Panc1 (cell line): ENCODE measurements around the gene TBCC. TPM values are rescaled to one million over a fixed set of nuclear protein-coding genes. Genes with fewer than 3 reads are reported as not detected.

Experiments used
- ATAC-seq: fragments of 200-7000 bp; cut with Tn5 transposase; 2 replicates; pipeline ENCODE4 v1.9.1; 2020; ENCODE audit warnings: mild to moderate bottlenecking, moderate library complexity
- BruUV-seq: library from RNA; stranded (reverse); fragments of 400-500 nt; replicated peaks from 2 replicates; lab custom pipeline; 2021; lab: Mats Ljungman, UMichigan
- CTCF ChIA-PET: fragments of 300-600 bp; sonication (Branson Sonifier 250); formaldehyde crosslinking; loops from one replicate; lab custom pipeline; 2022; ENCODE audit warnings: antibody characterized with exemption; lab: Charles Lee
- POLR2A ChIA-PET: fragments of 300-600 bp; sonication (Branson Sonifier 250); formaldehyde crosslinking; loops from one replicate; lab custom pipeline; 2022; ENCODE audit warnings: antibody characterized with exemption; lab: Charles Lee
- DNase-seq: peaks from one replicate; pipeline ENCODE4 v3.0.0-alpha.2; 2010; ENCODE audit warnings: low read depth, low spot score
- H3K27ac ChIP-seq: 2 replicates; pipeline ENCODE4 v1.5.1; 2011; ENCODE audit warnings: mild to moderate bottlenecking, low read length, inconsistent platforms
- H3K27me3 ChIP-seq: fragments of 200-500 bp; sonication (Bioruptor generic); 2 replicates; pipeline ENCODE4 v1.6.0; 2014; ENCODE audit warnings: low read length, inconsistent platforms; ENCODE audit not compliant: control insufficient read depth, insufficient read depth
- H3K36me3 ChIP-seq: fragments of 200-500 bp; sonication (Bioruptor generic); 2 replicates; pipeline ENCODE4 v1.5.1; 2014; ENCODE audit warnings: inconsistent platforms, mild to moderate bottlenecking, low read length, moderate library complexity; ENCODE audit not compliant: control insufficient read depth, insufficient read depth
- H3K4me1 ChIP-seq: 2 replicates; pipeline ENCODE4 v1.5.1; 2011; ENCODE audit warnings: inconsistent platforms, mild to moderate bottlenecking, low read length, moderate library complexity; ENCODE audit not compliant: control insufficient read depth, insufficient read depth
- H3K4me3 ChIP-seq, 2 experiments: 2 replicates each; pipeline ENCODE4 v1.5.1; 2011 to 2012; ENCODE audit warnings: low read depth in 2 of 2, low read length in 2 of 2, mild to moderate bottlenecking in 2 of 2, inconsistent platforms in 1 of 2, moderate library complexity in 1 of 2
- H3K9me3 ChIP-seq: fragments of 200-500 bp; sonication (Bioruptor generic); 2 replicates; pipeline ENCODE4 v1.5.1; 2014; ENCODE audit warnings: low read depth, mild to moderate bottlenecking, inconsistent platforms, low read length, moderate library complexity; ENCODE audit not compliant: control insufficient read depth, insufficient read depth
- POLR2AphosphoS5 ChIP-seq: IDR thresholded peaks from 2 replicates; pipeline ENCODE4 v1.6.1; 2012; ENCODE audit warnings: mild to moderate bottlenecking, low read depth, low read length, moderate library complexity
- REST ChIP-seq, 2 experiments: IDR thresholded peaks; 2 replicates each; pipeline ENCODE4 v1.6.1; 2011 to 2012; ENCODE audit warnings: low read depth in 2 of 2, control low read depth in 1 of 2, low read length in 1 of 2, mild to moderate bottlenecking in 1 of 2, moderate library complexity in 1 of 2; ENCODE audit not compliant: insufficient read depth in 1 of 2
- SIN3A ChIP-seq: IDR thresholded peaks from 2 replicates; pipeline ENCODE4 v1.6.1; 2012; ENCODE audit warnings: low read depth, mild to moderate bottlenecking, low read length, moderate library complexity, borderline replicate concordance; ENCODE audit not compliant: insufficient read depth
- TCF7L2 ChIP-seq: IDR thresholded peaks from 2 replicates; pipeline ENCODE4 v1.6.1; 2011; ENCODE audit warnings: mild to moderate bottlenecking, low read depth, low read length, inconsistent platforms
- in situ Hi-C: cut with HindIII; loops from 2 replicates; pipeline ENCODE4 v1.10.0; 2016; ENCODE audit warnings: low sequenced_read_pairs, low pct_unique_long_range_greater_than_20kb
- intact Hi-C: fragments of 100-400 bp; cut with micrococcal nuclease; formaldehyde crosslinking; loops from one replicate; pipeline ENCODE4 v1.10.0; 2022; ENCODE audit not compliant: unreplicated experiment
- total RNA-seq: library from RNA; stranded (reverse); gene quantifications from one replicate; pipeline ENCODE4 v1.2.1, GENCODE V29; 2021; ENCODE audit not compliant: unreplicated experiment
- TF ChIP-seq, protein P1 (sequence below): fragments of 450-650 bp; IDR thresholded peaks from 2 replicates; pipeline ENCODE4 v1.5.1; 2017; ENCODE audit warnings: mild to moderate bottlenecking

Gene TBCC
- total RNA-seq, 1 experiment from 2014 or later = 25.7 TPM

DNA sequence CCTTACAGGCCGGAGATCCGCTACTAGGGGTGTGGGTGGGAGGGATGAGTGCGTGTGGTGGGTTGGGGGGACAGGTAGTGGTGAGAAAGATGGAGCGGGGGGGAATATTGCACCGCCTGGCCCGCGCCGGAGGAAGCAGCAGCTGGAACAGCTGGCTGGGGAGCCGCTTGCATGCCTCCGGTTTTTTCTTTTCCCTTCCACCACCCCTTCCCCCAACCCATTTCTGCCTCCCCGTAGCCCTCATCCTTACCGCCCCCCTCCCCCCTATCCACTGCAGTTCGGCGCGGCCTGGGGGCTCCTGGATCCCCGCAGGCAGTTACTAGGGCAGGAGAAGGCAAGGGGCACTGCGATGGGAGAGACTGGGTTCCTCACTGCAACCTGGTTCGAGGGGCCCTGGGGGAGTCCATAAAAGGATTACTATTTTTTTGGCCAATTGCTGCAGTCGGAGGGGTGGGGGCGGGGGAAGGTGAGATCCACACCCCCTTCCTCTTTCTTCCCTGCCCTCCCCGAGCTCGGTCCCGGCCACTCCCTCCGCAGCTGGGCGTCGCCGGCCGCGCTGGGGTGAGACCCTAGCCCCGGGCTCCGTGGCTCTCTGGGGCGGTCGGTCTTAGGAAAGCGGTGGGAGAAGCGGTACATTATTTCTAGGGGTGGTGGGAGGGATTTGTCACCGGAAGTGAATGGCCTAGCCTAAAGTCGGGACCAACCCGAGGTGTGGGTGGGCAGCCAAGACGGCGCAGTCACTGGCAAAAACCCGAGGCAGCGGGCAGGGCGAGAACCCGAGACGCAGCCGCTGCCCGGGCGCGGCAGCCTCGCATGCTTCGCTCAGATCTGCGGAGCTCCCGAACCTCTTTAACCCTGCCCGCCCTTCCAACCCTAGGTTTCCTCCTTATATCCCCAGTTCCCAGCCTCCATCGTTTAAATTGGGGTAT is 824 bp upstream of the TBCC start:
- 0 out of 4 replicates have a peak, but pooled peaks of 1 of the 2 experiments have one; percentile 34 for TF ChIP-seq REST (IDR thresholded peaks at IDR 0.05; ENCODE audit: insufficient read depth in 1 of 2, low read depth in 2 of 2, low read length in 1 of 2)
- TF ChIP-seq, protein P1, sequence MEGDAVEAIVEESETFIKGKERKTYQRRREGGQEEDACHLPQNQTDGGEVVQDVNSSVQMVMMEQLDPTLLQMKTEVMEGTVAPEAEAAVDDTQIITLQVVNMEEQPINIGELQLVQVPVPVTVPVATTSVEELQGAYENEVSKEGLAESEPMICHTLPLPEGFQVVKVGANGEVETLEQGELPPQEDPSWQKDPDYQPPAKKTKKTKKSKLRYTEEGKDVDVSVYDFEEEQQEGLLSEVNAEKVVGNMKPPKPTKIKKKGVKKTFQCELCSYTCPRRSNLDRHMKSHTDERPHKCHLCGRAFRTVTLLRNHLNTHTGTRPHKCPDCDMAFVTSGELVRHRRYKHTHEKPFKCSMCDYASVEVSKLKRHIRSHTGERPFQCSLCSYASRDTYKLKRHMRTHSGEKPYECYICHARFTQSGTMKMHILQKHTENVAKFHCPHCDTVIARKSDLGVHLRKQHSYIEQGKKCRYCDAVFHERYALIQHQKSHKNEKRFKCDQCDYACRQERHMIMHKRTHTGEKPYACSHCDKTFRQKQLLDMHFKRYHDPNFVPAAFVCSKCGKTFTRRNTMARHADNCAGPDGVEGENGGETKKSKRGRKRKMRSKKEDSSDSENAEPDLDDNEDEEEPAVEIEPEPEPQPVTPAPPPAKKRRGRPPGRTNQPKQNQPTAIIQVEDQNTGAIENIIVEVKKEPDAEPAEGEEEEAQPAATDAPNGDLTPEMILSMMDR = no peak
- TF ChIP-seq POLR2AphosphoS5 = peak; percentile 89
- TF ChIP-seq SIN3A = peak; percentile 60
- peak; percentile 6; the same call in 1 of the 2 replicates for TF ChIP-seq TCF7L2
- POLR2A ChIA-PET = interaction anchor here (0.5 to 2.3 kb wide), 11 partner anchors 11 to 135 kb away, joined by 3 to 37 read pairs (median 4); partner anchors contain the start of gene BICRAL
- H3K36me3 ChIP-seq = no peaks in the 10 kb centered on the region; the same call in 1 of the 2 replicates
- peaks cover 19% of the 10 kb centered on the region for H3K4me1 ChIP-seq
- H3K27me3 ChIP-seq = no peaks in the 10 kb centered on the region
- intact Hi-C loops = loop anchor here (5.0 to 10.0 kb wide), 2 partner anchors 131 to 398 kb away; partner anchors contain the start of gene RPL7L1
- H3K9me3 ChIP-seq = no peaks in the 10 kb centered on the region
- H3K27ac ChIP-seq = peak overlapping the region; percentile 99
- BruUV-seq = no TSS peak
- CTCF ChIA-PET = interaction anchor here (0.6 kb wide), 1 partner anchor 36 kb away, joined by 9 read pairs; no protein-coding TSS in a partner anchor
- DNase-seq = peak; percentile 61
- peak; percentile 88 for ATAC-seq
- H3K4me3 ChIP-seq = peak overlapping the region; percentile 88 to 96
- in situ Hi-C loops = loop anchor here (5.0 kb wide), 1 partner anchor 36 kb away; the partner anchor contains the start of gene BICRAL

GRCh38 chr6:42745083-42745639 is 742 bp downstream of the TBCC start:
- Histone ChIP-seq H3K27ac (peak overlapping the region; percentile 92), H3K4me3 (peak overlapping the region; percentile 88 to 98), H3K36me3 (no peaks in the 10 kb centered on the region; the same call in 1 of the 2 replicates), H3K4me1 (peaks cover 19% of the 10 kb centered on the region), H3K9me3 (no peaks in the 10 kb centered on the region), H3K27me3 (no peaks in the 10 kb centered on the region)
- ChIA-PET POLR2A (interaction anchor here (0.7 to 2.3 kb wide), 5 partner anchors 27 to 136 kb away, joined by 3 to 37 read pairs (median 4); partner anchors contain the start of gene BICRAL), CTCF (no interaction called here)
- TF ChIP-seq REST (IDR thresholded peaks at IDR 0.05; ENCODE audit: insufficient read depth in 1 of 2, low read depth in 2 of 2, low read length in 1 of 2) (no peak), POLR2AphosphoS5 (no peak), SIN3A (peak; percentile 42; the same call in 1 of the 2 replicates)
- ATAC-seq (no peak), DNase-seq (no peak)
- intact Hi-C loops (loop anchor here (5.0 to 10.0 kb wide), 2 partner anchors 132 to 400 kb away; partner anchors contain the start of gene RPL7L1), in situ Hi-C loops (loop anchor here (5.0 kb wide), 1 partner anchor 37 kb away; the partner anchor contains the start of gene BICRAL)
- BruUV-seq = no TSS peak
